GM12878 (cell line): ENCODE results near the gene TREML2. TPM values are rescaled to one million over a fixed set of nuclear protein-coding genes. Genes with fewer than 3 reads are reported as not detected.

Experiments
- ATAC-seq: fragments of 200-7000 bp; cut with Tn5 transposase; 3 replicates; pipeline ENCODE4 v1.9.1; 2020; ENCODE audit warnings: mild to moderate bottlenecking, moderate library complexity
- BruUV-seq: library from RNA; stranded (reverse); fragments of 400-500 nt; replicated peaks from 2 replicates; lab custom pipeline; 2021; lab: Mats Ljungman, UMichigan
- CTCF ChIA-PET: fragments of 300-600 bp; sonication (Branson Sonifier 250); formaldehyde crosslinking; extraction: SDS; loops from one replicate; lab custom pipeline; 2021; ENCODE audit warnings: inconsistent platforms; lab: Yijun Ruan, JAX
- POLR2A ChIA-PET: fragments of 350-600 bp; formaldehyde crosslinking; extraction: SDS; loops from one replicate; lab custom pipeline; 2021; ENCODE audit warnings: inconsistent platforms; lab: Charles Lee
- RAD21 ChIA-PET: fragments of 300-600 bp; sonication (Branson Sonifier 250); formaldehyde crosslinking; loops from one replicate; lab custom pipeline; 2023; ENCODE audit warnings: antibody characterized with exemption; ENCODE audit not compliant: unreplicated experiment; lab: Charles Lee
- SMC1A ChIA-PET: fragments of 300-600 bp; sonication (Branson Sonifier 250); formaldehyde crosslinking; loops from one replicate; lab custom pipeline; 2023; ENCODE audit not compliant: unreplicated experiment, uncharacterized antibody; lab: Charles Lee
- DNase-seq: peaks from one replicate; pipeline ENCODE4 v3.0.0-alpha.2; 2011; ENCODE audit warnings: low read depth, low spot score
- FAIRE-seq: peaks from 3 replicates; lab custom pipeline; 2011; peaks lifted over from hg19 to GRCh38; lab: Jason Lieb, UNC
- H2AFZ ChIP-seq: 2 replicates; pipeline ENCODE4 v1.6.0; 2011; ENCODE audit warnings: low read depth, low read length, control low read depth; ENCODE audit not compliant: control insufficient read depth
- H3K27ac ChIP-seq: 2 replicates; pipeline ENCODE4 v1.5.1; 2011; ENCODE audit warnings: control low read depth; ENCODE audit not compliant: control insufficient read depth, insufficient read depth
- H3K27me3 ChIP-seq, 2 experiments: replicated peaks in 1 of 2; 2 replicates each; pipeline versions ENCODE4 v1.6.0 to v1.6.1; 2011; ENCODE audit warnings: low read length in 1 of 2; ENCODE audit not compliant: control insufficient read depth in 2 of 2, insufficient read depth in 2 of 2
- H3K36me3 ChIP-seq, 2 experiments: 2 replicates each; pipeline ENCODE4 v1.5.1; 2011; ENCODE audit warnings: low read length in 1 of 2; ENCODE audit not compliant: control insufficient read depth in 2 of 2, insufficient read depth in 2 of 2
- H3K4me1 ChIP-seq: 2 replicates; pipeline ENCODE4 v1.6.1; 2011; ENCODE audit warnings: mild to moderate bottlenecking, low read length, moderate library complexity, mixed read lengths; ENCODE audit not compliant: control insufficient read depth, insufficient read depth
- H3K4me2 ChIP-seq: 2 replicates; pipeline ENCODE4 v1.6.0; 2011; ENCODE audit warnings: control low read depth; ENCODE audit not compliant: control insufficient read depth, insufficient read depth
- H3K4me3 ChIP-seq: fragments of 200-600 bp; sonication (generic); 2 replicates; pipeline ENCODE4 v1.5.1; 2016
- H3K79me2 ChIP-seq: 2 replicates; pipeline ENCODE4 v1.6.0; 2011; ENCODE audit warnings: low read length; ENCODE audit not compliant: control insufficient read depth, insufficient read depth
- H3K9ac ChIP-seq: 2 replicates; pipeline ENCODE4 v1.8.0; 2011; ENCODE audit warnings: low read length, control low read depth, mixed read lengths; ENCODE audit not compliant: control insufficient read depth, insufficient read depth
- H3K9me3 ChIP-seq: replicated peaks from 3 replicates; pipeline ENCODE4 v1.5.1; 2011; ENCODE audit warnings: mild to moderate bottlenecking, low read length; ENCODE audit not compliant: control insufficient read depth, insufficient read depth
- H4K20me1 ChIP-seq: 2 replicates; pipeline ENCODE4 v1.6.0; 2011; ENCODE audit not compliant: control insufficient read depth, insufficient read depth
- BMI1 ChIP-seq: fragments of 450-650 bp; IDR thresholded peaks from 2 replicates; pipeline ENCODE4 v1.6.1; 2016; ENCODE audit warnings: mild to moderate bottlenecking, moderate library complexity, borderline replicate concordance
- CBFB ChIP-seq: IDR thresholded peaks from 2 replicates; pipeline ENCODE4 v1.6.1; 2016; ENCODE audit warnings: antibody characterized with exemption, low read depth
- CHD2 ChIP-seq: IDR thresholded peaks from 2 replicates; pipeline ENCODE4 v1.6.1; 2011; ENCODE audit warnings: low read depth, low read length, improper control_type of control experiment, borderline replicate concordance
- CREB1 ChIP-seq: IDR thresholded peaks from 2 replicates; pipeline ENCODE4 v1.6.1; 2012; ENCODE audit warnings: low read depth, mild to moderate bottlenecking, inconsistent platforms
- EED ChIP-seq: sonication (generic); IDR thresholded peaks from 2 replicates; pipeline ENCODE4 v1.6.1; 2016; ENCODE audit warnings: antibody characterized with exemption, low read depth
- JUND ChIP-seq: IDR thresholded peaks from 2 replicates; pipeline ENCODE4 v1.6.1; 2012; ENCODE audit warnings: low read depth, mild to moderate bottlenecking, low read length, improper control_type of control experiment, moderate library complexity
- RUNX3 ChIP-seq: IDR thresholded peaks from 2 replicates; pipeline ENCODE4 v1.6.1; 2012; ENCODE audit warnings: low read length, inconsistent platforms
- SMAD5 ChIP-seq: IDR thresholded peaks from 2 replicates; pipeline ENCODE4 v1.6.1; 2016; ENCODE audit warnings: antibody characterized with exemption, low read depth
- TCF12 ChIP-seq: IDR thresholded peaks from 2 replicates; pipeline ENCODE4 v1.6.1; 2011; ENCODE audit warnings: low read depth, mild to moderate bottlenecking, low read length
- WGBS: methylation state at CpG from one replicate; pipeline ENCODE4 v1.1.6; 2016; ENCODE audit warnings: low lambda C conversion rate; ENCODE audit not compliant: insufficient replicate concordance, insufficient coverage; ENCODE audit errors: missing lambda C conversion rate; 5-methylcytosine and 5-hydroxymethylcytosine counted together
- in situ Hi-C: fragments of 300-500 bp; cut with MboI; formaldehyde crosslinking; loops from 9 replicates; pipeline ENCODE4 v1.14.3; 2018; ENCODE audit warnings: mixed read lengths
- intact Hi-C: fragments of 100-400 bp; cut with micrococcal nuclease; formaldehyde crosslinking; loops from one replicate; pipeline ENCODE4 v1.14.2; 2022; ENCODE audit not compliant: unreplicated experiment
- polyA plus RNA-seq, 11 experiments: library from polyadenylated mRNA; depleted of rRNA in 4 of 11; unstranded in 6 of 11; stranded (reverse) in 5 of 11; fragments of >200 nt; fragmentation: Nextera tagmentation in 4 of 11; fragmentation: Illumina TruSeq in 1 of 11; extraction: Ambion mirVana in 4 of 11; extraction: Trizol in 1 of 11; gene quantifications; 1 replicate in 1 of 11; 2 replicates in 10 of 11; pipeline versions ENCODE4 v1.2.1 to v1.2.3, GENCODE V29; 2011 to 2016; ENCODE audit warnings: inconsistent platforms in 2 of 11, missing spikeins in 2 of 11, low read depth in 1 of 11
- total RNA-seq, 4 experiments: library from RNA; depleted of rRNA in 3 of 4; stranded (reverse); fragments of >200 nt in 3 of 4; fragmentation: Illumina TruSeq in 1 of 4; extraction: Trizol in 1 of 4; gene quantifications; 2 replicates each; pipeline versions ENCODE4 v1.2.1 to v1.2.3, GENCODE V29; 2013 to 2021
- TF ChIP-seq, protein P1 (sequence below): fragments of 450-650 bp; IDR thresholded peaks from 2 replicates; pipeline ENCODE4 v1.6.1; 2018; ENCODE audit warnings: mild to moderate bottlenecking, low read depth, moderate library complexity; ENCODE audit not compliant: partially characterized antibody
- TF ChIP-seq, protein P2 (sequence below), 3 experiments: IDR thresholded peaks in 2 of 3; conservative IDR thresholded peaks in 1 of 3; 2 replicates each; pipeline ENCODE4 v1.5.1; 2011; ENCODE audit warnings: low read depth in 3 of 3, low read length in 3 of 3, mild to moderate bottlenecking in 3 of 3, control low read depth in 2 of 3, moderate library complexity in 2 of 3, inconsistent platforms in 1 of 3, mixed read lengths in 1 of 3; ENCODE audit not compliant: control insufficient read depth in 2 of 3, insufficient read depth in 1 of 3; ENCODE audit errors: extremely low read depth in 1 of 3

Gene TREML2
- total and polyA plus RNA-seq, 10 of the 15 experiments (the other 5 are each of a cell fraction or from before 2014, with no cell fraction given), result 0.49 to 9.1 (median 7.3) TPM

DNA sequence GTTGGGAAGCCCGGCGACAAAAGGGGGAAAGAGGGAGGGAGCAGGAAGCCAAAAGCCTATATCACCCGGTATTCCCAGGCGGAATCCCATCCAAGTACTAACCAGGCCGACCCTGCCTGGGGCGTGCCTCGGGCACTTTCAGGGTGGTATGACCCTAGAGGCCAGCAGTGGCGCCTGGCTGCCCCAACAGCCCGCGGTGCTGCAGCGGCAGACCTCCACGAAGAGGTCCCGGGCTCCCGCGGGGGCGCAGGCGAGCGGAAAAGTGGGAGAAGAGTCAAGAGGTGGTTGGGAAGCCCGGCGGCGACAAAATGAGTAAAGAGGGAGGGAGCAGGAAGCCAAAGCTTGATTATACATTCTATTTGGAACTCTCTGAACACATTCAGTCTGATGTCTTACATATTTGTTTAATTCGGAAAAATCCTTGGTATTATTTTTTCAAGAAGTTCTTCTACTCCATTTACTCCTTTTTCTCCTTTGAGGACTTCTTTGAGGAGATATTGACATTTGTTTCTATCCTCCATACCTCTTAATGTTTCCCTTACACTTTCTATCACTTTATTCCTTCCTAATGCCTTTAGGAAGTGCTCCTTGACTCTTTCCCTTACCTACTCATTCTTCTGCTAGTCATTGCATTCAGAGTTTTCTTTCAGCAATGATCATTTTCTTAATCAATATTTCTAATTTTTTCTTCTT is 38.7 kb upstream of the TREML2 start:
- TF ChIP-seq, protein P1, sequence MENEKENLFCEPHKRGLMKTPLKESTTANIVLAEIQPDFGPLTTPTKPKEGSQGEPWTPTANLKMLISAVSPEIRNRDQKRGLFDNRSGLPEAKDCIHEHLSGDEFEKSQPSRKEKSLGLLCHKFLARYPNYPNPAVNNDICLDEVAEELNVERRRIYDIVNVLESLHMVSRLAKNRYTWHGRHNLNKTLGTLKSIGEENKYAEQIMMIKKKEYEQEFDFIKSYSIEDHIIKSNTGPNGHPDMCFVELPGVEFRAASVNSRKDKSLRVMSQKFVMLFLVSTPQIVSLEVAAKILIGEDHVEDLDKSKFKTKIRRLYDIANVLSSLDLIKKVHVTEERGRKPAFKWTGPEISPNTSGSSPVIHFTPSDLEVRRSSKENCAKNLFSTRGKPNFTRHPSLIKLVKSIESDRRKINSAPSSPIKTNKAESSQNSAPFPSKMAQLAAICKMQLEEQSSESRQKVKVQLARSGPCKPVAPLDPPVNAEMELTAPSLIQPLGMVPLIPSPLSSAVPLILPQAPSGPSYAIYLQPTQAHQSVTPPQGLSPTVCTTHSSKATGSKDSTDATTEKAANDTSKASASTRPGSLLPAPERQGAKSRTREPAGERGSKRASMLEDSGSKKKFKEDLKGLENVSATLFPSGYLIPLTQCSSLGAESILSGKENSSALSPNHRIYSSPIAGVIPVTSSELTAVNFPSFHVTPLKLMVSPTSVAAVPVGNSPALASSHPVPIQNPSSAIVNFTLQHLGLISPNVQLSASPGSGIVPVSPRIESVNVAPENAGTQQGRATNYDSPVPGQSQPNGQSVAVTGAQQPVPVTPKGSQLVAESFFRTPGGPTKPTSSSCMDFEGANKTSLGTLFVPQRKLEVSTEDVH, result no peak
- TF ChIP-seq CHD2 (no peak), TCF12 (no peak), CREB1 (no peak), RUNX3 (no peak), CBFB (no peak), JUND (no peak), BMI1 (no peak), SMAD5 (no peak), EED (no peak)
- TF ChIP-seq, protein P2, sequence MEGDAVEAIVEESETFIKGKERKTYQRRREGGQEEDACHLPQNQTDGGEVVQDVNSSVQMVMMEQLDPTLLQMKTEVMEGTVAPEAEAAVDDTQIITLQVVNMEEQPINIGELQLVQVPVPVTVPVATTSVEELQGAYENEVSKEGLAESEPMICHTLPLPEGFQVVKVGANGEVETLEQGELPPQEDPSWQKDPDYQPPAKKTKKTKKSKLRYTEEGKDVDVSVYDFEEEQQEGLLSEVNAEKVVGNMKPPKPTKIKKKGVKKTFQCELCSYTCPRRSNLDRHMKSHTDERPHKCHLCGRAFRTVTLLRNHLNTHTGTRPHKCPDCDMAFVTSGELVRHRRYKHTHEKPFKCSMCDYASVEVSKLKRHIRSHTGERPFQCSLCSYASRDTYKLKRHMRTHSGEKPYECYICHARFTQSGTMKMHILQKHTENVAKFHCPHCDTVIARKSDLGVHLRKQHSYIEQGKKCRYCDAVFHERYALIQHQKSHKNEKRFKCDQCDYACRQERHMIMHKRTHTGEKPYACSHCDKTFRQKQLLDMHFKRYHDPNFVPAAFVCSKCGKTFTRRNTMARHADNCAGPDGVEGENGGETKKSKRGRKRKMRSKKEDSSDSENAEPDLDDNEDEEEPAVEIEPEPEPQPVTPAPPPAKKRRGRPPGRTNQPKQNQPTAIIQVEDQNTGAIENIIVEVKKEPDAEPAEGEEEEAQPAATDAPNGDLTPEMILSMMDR (IDR thresholded peaks at IDR 0.05 in 2 of 3, conservative IDR thresholded peaks at IDR 0.05 in 1 of 3; ENCODE audit: control insufficient read depth in 2 of 3, extremely low read depth in 1 of 3, insufficient read depth in 1 of 3, low read depth in 3 of 3, low read length in 3 of 3), result no peak
- TF ChIP-seq, all 136 proteins: peak for 0
- no peaks in the 10 kb centered on the region for H3K9me3 ChIP-seq
- SMC1A ChIA-PET, result no interaction called here
- RAD21 ChIA-PET, result interaction anchor here (0.7 kb wide), 1 partner anchor 48 kb away, joined by 3 read pairs; no protein-coding TSS in a partner anchor
- no peaks in the 10 kb centered on the region for H4K20me1 ChIP-seq
- H3K4me3 ChIP-seq, result no peak overlapping the region
- no peak overlapping the region for H2AFZ ChIP-seq
- no peaks in the 10 kb centered on the region for H3K4me1 ChIP-seq
- in situ Hi-C loops (no loop called here), intact Hi-C loops (no loop called here)
- POLR2A ChIA-PET, result no interaction called here
- H3K27me3 ChIP-seq, result peaks cover 2 to 4% of the 10 kb centered on the region in 2 experiments; a peak in 3 of 4 replicates
- no TSS peak for BruUV-seq
- H3K79me2 ChIP-seq, result no peaks in the 10 kb centered on the region
- CTCF ChIA-PET, result interaction anchor here (1.3 to 1.4 kb wide), 2 partner anchors 15 to 80 kb away, joined by 3 read pairs; no protein-coding TSS in a partner anchor
- FAIRE-seq, result peak; percentile 54
- no peak overlapping the region for H3K4me2 ChIP-seq
- no peak for ATAC-seq
- H3K36me3 ChIP-seq, result no peaks in the 10 kb centered on the region
- H3K27ac ChIP-seq, result no peak overlapping the region
- DNase-seq, result no peak
- no peak overlapping the region for H3K9ac ChIP-seq
- 47% methylated on average over 20 of the region's 22 CpGs for WGBS
